ENCODE measurements around the gene SREBF1.
A peak's percentile ranks its signal among the peaks of the same experiment; 100 is the strongest.

SREBF1 gene

DNA sequence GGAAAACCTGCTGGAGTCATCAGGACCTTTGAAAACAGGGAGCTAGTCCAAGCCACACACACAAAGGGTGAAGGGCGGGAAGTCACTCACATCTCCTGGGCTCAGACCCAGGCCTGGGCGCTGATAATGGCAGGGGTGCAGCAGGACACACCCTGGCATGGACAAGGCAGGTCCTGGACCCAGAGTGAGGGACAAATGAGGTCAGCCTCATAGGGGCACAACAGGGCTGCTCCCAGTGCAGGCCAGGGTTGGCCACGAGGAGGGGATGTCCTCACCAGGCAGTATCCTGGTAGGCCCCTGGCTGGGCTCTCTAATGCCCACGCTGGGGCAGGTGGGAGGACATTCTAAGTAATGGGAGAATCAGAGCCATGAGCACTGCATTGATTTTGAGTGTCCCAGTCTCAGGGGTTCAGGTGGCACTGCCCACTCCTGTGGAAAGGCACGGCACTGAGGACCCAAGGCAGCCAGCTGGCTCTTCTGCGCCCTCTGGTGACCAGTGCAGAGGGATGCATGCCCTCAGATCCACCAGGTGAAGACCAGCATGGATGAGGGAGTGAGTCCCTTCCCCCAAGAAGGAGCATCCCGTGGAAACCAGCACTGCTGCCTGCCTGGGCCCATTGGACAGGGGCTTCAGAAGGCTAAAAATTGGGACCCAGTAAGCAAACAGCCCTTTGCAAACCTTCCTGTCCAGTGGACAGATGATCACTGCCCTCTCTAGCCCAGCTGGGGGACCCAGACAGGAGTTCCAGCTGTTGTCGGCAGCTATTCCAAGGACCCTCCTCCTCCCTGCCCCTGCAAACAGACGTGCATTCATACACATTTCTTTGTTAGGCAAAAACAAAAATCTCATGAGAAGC is 23.4 kb upstream of the SREBF1 start:
- peak; percentile 38 to 57 for DNase-seq (ENCODE audit: low read depth in 2 of 2, low spot score in 1 of 2)

DNA sequence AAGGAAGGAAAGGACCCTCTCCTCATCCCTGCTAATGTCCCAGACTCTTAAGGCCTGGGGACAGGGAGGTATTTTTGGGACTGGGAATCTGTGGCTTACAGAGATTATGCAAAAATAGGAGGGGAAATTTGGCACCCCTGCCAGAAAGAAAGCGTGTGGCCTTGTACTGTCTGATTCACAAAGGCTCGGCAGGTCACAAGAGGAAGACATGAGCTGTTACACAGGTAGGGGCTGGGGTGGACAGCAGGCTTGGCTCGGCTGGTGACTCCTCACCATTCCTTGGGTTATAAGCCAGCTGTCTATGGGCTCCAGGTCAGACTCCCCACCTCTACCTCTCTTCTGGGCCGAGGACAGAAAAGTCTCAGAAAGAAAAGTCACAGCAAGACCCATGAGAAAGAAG is 20.7 kb upstream of the SREBF1 start:
- no peak for DNase-seq (ENCODE audit: low read depth in 2 of 2, low spot score in 1 of 2)

DNA sequence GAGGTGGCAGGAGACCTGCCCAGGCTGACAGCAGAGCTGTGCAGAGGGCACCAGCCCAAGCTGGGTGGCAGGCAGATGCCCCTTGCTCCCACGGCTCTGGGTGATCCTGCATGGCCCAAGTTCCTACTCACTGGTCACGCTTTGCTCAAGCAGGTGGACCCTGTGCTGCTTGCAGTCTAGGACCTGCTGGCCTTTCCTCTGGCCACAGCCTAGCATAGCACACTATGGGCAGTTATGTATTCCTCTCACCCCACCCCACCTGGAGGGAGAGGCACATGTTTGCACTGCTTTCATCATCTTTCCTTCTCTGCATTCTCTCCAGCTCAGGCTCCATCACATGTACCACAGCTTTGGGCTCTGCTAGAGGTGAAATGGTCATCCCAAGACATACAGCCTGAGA is 19.6 kb upstream of the SREBF1 start:
- no peak for DNase-seq (ENCODE audit: low read depth in 2 of 2, low spot score in 1 of 2)

DNA sequence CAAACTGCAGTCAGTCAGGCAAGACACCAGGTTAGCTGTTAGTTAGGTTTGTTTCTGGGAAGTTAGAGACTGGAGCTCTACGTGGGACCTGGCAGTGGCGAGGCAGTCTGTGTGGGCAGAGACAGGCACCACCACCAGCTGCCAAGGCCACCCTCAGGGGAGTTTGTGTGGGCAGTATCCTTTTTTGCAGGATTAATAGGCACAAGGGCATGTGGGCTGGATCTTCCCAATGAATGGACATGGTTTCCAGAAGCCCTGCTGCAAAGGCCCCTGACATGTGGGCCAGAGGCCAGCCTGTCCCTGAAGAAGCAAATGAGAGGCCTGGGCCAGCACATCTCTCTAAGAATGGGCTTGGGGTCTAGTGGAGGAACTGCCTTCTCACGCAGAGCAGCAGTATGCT is 19.2 kb upstream of the SREBF1 start:
- no peak for DNase-seq (ENCODE audit: low read depth in 2 of 2, low spot score in 1 of 2)

DNA sequence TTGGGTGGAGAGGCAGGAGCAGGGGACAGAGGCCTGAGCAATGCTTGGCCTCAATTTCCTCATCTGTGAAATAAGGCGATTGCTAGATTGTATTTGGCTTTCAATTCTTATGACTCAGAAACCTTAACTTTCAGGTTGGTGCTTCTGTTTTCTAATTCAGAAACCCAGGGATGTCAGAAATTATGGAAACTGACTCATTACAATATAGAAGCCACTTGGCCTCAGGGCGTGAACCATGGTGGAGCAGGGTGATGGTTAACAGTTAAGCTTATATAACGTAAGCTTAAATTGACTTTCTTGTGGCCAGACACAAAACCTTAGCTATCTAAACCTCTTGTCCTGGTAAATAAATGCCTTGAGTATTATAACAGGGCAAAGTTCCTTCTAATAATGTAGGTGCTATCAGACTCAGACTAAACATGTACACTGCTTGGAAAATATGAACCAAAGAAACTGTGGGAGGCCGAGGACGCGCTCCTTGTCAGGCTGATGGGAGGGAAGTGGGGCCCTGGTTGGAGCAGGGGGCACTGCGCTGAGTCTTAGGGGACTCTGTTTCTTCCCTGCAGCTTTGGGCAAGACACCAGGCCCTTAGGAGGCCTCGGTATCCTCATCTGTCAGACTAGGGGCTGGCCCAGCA is 17.1 kb upstream of the SREBF1 start:
- DNase-seq (ENCODE audit: low read depth in 2 of 2, low spot score in 1 of 2): no peak

DNA sequence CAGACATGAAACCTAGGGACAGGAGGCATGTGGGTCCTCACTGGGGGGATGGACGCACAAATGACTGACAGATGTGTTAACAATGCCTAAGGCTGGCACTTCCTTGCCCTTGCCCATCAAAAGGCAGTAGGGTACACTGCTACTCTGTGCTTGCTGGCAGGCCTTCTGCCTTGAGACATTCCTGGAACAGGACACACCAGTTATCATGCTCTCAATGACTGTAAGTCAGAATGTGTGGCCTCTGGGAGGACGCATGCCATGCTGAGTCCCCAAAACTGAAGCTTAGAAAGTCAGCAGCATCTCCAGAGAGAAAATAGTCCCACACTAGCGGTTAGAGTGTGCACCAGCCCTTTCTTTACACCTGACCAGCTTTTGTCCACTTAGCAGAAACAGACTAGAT is 16.1 kb upstream of the SREBF1 start:
- no peak for DNase-seq (ENCODE audit: low read depth in 2 of 2, low spot score in 1 of 2)

DNA sequence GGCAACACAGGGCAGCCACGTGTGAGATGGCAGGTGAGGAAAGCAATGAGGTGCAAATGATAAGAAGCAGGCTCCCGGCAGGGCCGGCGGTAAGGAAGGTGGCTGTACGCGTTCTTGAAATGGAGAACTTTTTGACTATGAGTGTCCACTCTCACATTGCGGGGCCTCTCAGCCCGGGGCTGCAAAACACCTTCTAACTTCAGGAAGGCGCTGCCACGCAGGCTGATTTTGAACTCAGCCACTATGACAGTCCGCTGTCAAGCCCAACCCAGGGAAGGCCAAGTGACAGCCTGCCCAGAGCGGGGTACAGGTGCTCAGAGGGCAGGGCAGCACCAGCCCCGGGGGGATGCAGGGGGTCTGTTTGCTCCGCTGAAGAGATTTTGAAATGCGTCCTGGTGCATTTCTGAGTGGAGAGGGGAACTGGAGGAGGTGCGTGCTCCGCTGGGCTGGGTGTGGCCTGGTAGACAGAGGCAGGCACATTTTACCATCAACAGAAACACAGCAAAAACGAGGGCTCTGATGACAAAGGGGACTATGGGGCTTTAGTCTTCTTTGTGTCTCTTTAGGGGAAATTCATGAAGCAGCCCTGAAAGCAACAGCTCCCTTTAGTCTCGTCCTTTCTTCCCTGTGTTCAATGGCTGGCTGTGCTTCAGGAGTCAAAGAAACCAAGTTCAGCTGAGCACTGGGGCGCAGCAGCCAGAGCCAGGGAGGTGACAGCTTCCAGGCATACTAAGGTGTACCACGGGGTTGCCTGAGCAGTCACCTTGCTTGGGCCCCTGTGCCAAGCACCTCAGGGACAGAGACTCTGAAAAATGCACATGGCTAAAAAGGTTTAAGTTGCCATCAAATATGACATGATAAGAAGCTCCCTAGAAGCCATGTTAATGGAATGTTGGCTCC is 14.6 kb upstream of the SREBF1 start:
- no peak for DNase-seq (ENCODE audit: low read depth in 2 of 2, low spot score in 1 of 2)

DNA sequence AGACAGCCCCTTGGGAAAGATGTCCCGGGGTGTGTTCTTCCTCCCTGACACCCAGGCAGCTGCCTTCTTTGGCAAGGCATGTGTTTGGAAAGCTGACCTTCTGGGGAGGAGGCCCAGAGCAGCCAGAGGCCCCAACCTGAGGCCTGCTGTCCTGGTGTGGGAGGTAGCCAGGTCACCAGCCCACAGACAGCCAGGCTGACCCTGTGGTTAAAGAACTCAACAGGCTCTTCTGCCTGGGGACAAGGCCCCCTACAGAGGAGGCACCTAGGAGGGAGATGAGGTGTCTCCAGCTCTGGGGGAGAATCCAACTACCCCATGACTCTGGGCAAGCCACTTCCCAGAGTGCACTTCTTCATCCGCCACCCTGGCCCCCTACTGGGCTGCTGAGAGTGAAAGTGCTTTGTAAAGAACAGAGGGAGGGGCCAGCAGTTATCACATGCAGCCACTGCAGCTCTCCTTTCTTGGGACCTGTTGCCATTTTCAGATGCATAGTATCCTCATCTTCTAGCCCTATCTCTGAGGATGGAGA is 13.1 kb upstream of the SREBF1 start:
- DNase-seq (ENCODE audit: low read depth in 2 of 2, low spot score in 1 of 2): peak; percentile 19 to 45

DNA sequence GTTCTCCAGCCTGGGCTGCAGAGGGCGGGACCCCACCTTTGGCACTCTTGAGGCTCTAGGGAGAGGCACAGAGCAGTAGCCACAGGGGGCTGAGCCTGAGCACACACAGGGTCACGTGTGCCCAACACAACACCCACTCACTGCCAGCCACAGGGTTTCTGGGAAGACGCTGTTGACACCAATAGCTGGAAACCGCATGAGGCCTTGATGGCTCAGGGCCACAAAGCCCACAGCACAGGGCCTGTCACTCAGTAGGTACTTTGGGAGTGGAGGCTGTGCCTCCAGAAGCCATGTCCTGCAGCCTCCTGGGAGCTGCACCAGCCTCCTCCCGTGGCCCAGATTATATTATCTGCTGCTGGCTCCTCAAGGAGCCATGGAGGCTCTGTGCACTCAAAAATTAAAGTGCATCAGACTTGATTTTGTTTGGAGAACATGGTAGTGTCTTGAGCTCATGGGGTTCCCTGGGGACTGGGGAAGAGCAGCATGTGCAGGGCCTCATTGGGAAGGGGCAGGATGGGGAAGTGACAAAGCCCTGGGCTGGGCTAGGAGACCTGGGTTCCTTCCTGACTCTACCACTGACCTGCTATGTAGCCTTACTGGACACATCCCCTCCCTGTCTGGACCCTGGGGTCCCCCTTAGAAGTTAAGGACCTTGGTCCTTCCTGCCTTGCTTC is 12.5 kb upstream of the SREBF1 start:
- peak; percentile 45 to 66 for DNase-seq (ENCODE audit: low read depth in 2 of 2, low spot score in 1 of 2)

DNA sequence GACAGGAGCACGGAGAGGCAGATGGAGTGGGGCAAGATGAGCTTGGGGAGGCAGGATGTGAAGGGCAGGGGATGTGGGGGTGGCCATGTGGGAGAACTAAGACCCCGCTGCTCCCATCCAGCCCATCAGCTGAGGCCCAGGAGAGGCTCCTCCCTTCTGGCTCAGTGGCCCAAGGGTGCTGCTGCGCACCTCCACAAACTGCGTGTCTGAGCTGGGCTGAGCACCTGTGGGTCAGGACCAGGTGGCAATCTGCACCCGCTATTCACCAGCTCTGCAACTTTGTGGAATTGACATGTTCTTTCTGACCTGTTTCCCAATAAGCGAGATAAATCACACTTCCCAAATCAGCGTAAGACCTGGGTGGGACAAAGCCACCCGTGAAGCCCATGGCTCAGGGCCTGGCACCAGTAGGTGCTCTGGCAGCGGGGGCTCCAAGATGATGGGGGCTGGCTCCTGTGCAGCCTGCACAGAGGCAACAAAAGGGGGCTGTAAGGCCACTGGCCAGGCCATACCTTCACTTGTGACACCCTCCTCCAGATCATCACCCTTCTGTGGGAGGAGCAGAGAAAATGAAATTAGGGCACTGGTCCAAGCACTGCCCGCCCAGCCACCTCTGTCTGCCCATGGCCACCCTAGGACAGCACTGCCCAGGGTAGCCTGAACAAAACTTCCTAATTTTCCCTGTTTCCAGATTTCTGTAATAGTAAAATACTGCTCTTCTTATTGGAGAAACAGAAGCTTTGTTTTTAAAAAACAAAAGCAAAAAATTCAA is 11.7 kb upstream of the SREBF1 start:
- DNase-seq (ENCODE audit: low read depth in 2 of 2, low spot score in 1 of 2): no peak

DNA sequence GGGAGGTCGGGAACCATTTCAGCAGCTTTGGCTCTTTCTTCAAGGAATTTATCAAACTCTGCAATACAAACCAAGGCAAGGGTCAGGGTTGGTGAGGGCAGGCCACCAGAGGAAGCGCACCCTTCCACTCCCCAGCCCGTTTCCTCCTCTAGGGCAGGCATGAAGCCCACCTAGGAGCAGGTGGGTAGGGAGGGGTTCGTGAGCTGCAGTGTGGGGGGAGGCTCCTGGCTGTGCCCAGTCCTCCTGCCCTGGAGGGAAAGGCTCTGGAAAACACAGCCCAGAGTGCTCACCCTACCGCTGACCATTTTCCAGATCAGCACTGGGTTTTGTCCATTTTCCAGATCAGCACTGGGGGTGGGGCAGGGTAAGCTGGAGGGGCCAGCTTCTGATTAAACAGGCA is 10.9 kb upstream of the SREBF1 start:
- DNase-seq (ENCODE audit: low read depth in 2 of 2, low spot score in 1 of 2): no peak

DNA sequence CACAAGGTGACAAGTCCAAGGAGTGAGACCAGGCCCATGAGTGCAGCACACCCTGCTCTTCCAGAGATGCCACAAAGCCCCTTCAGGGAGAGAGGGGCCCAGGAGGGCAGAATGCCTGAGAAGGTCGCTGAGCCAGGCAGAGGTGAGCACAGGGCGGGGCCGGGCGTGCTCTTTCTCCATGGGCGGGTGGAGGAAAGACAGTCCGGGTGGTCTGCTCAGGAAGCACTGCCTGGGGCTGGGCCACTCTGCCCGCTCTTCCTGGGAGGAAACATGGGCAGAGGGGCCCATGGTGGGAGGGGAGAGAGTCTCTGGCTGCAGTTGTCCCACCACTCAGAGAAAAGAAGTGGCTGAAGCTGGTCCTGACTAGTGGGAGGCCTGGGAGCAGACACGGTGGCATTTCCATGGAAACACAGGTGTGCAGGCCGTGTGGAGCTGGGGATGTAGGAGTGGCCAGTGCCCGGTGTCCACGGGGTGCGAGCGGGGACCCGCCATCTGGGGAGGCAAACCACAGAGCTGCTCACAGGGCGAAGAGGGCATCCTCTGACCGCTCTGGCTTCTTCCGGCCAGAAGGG is 10.4 kb upstream of the SREBF1 start:
- DNase-seq (ENCODE audit: low read depth in 2 of 2, low spot score in 1 of 2): no peak

DNA sequence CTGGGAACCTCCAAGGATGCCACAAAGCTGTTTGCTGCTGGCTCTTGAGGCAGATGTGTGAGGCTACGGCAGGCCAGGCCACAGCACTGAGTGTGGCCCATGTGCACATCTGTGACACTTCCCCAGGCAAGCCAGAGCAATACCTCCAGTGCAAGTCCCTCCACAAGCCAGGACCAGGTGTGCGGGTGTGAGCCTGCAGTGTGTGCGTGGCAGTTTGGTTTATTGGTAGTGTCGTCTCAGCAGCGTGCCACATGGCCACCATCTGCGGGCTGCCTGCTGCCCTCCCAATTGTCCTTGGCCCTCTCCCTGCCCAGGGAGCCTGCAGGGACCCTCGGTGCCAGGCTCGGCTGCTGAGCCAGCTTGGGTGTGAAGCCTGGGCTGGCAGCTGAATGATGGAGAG is 9.9 kb upstream of the SREBF1 start:
- DNase-seq (ENCODE audit: low read depth in 2 of 2, low spot score in 1 of 2): no peak

DNA sequence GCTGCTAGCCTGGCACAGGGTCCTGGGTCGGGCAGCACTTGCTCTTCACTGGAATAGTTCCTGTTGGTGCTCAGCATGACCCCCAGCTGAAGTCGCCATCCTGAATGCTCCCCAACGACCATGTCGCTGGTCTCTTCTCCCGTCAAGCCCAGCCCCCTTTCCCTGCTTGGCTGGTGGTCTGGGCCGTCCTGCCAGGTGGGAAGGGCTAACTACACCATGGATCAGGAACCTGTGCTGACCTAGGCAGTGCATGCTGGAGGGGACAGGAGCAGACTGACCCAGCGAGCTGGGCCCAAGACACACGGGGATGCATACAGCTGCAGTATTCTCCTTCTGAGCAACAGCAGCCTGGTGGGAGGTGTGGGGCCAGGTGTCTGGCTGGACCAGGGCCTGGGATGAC is 9.2 kb upstream of the SREBF1 start:
- no peak for DNase-seq (ENCODE audit: low read depth in 2 of 2, low spot score in 1 of 2)

DNA sequence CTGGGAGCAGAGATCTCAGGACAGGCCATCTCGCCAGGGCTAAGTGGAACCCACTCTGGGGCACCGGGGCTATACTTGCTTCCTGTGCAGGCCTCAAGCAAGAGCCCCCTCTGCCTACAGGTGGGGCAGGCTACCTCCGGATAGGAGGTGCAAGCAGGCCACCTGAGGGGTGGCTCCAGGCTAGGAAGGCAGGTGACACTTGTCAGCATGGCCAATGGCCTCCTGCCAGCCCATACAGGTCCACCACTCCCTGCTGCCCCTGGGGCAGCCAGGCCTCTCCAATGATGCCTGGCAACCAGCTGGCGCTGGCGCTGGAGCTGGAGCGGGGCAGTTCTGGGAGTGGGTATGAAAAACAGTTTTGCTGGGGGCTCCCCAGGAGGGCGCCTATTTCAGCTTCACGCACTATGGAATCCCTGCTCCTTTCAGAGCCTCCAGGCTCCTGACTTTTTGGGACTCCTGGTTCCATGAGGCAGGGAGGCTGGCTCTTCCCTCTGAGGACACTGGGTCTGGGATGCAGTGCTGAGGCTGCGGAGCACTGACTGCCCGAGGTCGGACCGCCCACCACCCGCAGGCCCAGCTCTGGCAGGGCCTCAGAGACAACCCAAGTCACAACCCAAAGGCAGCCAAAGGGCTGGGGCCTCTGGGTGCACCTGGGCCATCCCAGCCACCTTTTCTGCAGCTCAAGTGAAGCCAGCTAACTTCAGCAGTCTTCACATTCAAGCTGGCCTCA is 8.4 kb upstream of the SREBF1 start:
- DNase-seq (ENCODE audit: low read depth in 2 of 2, low spot score in 1 of 2): no peak

DNA sequence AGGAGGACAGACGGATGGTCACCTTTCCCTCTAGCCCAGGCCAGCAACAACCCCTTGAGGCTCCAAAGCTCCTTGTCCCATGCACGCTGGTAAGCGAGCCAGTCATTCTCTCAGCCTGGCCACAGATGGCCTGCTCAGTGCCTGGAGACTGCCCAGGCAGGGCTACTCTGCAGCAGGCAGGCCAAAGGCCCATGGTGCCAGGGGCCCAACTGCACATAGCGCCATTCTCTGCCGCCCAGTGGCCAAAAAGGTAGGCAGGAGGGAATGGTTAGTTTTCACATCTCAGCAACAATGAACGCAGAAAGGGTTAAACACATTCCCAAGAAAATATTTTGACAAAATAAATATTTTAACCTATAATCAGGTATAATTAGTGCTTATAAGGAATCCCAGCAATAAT is 7.7 kb upstream of the SREBF1 start:
- no peak for DNase-seq (ENCODE audit: low read depth in 2 of 2, low spot score in 1 of 2)

DNA sequence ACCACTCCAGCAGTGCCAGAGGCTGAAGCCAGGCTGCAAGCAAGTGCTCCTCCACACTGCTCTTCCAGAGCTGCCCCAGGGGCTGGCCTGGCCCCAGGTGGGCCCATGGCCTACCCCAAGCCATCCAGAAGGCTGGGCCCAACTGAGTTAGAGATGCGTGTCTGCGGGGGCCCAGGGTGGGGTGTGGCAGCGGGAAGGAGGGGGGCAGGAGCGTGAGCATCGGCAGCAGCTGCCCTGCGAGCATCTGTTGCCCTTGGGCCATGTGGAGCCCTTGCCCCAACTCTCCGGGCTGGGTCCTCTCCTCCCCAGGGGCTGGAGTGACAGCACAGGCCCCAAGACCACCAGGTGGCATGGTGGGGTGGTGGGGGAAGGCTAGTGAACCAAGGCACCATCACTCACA is 7.3 kb upstream of the SREBF1 start:
- DNase-seq (ENCODE audit: low read depth in 2 of 2, low spot score in 1 of 2): no peak

DNA sequence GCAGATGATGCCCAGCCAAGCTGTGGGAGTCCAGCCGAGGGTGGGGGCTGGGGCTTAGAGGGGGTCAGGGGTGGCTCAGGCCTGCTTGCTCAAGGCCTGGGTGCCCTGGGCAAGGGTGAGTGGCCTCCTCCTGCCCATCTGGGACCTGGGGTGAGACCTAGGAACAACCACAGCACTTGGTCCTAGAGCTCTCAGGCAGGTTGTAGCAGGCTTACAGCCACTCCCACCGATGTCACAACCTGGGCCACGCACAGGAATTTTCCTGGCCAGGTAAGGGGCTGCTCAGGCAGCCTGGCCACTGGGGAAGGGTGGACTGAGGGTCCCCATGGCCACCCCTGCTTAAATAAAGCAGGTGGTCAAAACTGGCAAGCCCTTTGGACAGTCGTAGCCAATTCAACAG is 6.3 kb upstream of the SREBF1 start:
- DNase-seq (ENCODE audit: low read depth in 2 of 2, low spot score in 1 of 2): no peak

Measured in stimulated activated CD8-positive, alpha-beta memory T cell treated with anti-CD3 and anti-CD28 coated beads, Interleukin-4, amount 100 ng/mL, for 1 hour (primary cell).